MM.1S (cell line): ENCODE measurements around the gene CASP4.

Experiments
- CTCF ChIP-seq: fragments of 300-600 bp; sonication (generic); IDR thresholded peaks from 2 replicates; pipeline ENCODE4 v1.5.1; 2016; ENCODE audit warnings: antibody characterized with exemption, low read length, mixed read lengths
- EZH2phosphoT487 ChIP-seq: fragments of 300-600 bp; sonication (generic); IDR thresholded peaks from 2 replicates; pipeline ENCODE4 v1.6.1; 2018; ENCODE audit warnings: antibody characterized with exemption, low read length

- no peak for TF ChIP-seq EZH2phosphoT487
- TF ChIP-seq CTCF = 0 out of 2 replicates have a peak, but pooled peaks have one; percentile 5
Measured at GRCh38 chr11:104905271-104905670, 63.1 kb downstream of the CASP4 start.
